Osteocyte (in vitro differentiated cells): ENCODE results near the gene CDC42EP1. TPM values are rescaled to one million over a fixed set of nuclear protein-coding genes. Genes with fewer than 3 reads are reported as not detected.
"Not testable (repeated sequence)": the region's sequence is repeated elsewhere in the genome, so short reads cannot be mapped to it uniquely, and the experiment has no call there.

Experiments used
- DNase-seq: peaks from one replicate; pipeline ENCODE4 v3.0.0; 2021; ENCODE audit warnings: mixed read lengths; ENCODE audit not compliant: unreplicated experiment; ENCODE audit errors: extremely low spot score
- H3K27ac Mint-ChIP-seq: one replicate; pipeline ENCODE4 v1.8.0; 2021; ENCODE audit warnings: mild to moderate bottlenecking, mixed read lengths; ENCODE audit not compliant: unreplicated experiment
- H3K27me3 Mint-ChIP-seq: one replicate; pipeline ENCODE4 v1.8.0; 2021; ENCODE audit warnings: mixed read lengths; ENCODE audit not compliant: unreplicated experiment
- H3K36me3 Mint-ChIP-seq: one replicate; pipeline ENCODE4 v1.8.0; 2021; ENCODE audit warnings: mixed read lengths; ENCODE audit not compliant: unreplicated experiment
- H3K4me1 Mint-ChIP-seq: one replicate; pipeline ENCODE4 v1.8.0; 2021; ENCODE audit warnings: mixed read lengths; ENCODE audit not compliant: unreplicated experiment
- H3K4me3 Mint-ChIP-seq: one replicate; pipeline ENCODE4 v1.8.0; 2021; ENCODE audit warnings: mild to moderate bottlenecking, moderate library complexity, mixed read lengths; ENCODE audit not compliant: unreplicated experiment
- H3K9me3 Mint-ChIP-seq: one replicate; pipeline ENCODE4 v1.8.0; 2021; ENCODE audit warnings: mixed read lengths; ENCODE audit not compliant: unreplicated experiment
- CTCF ChIP-seq: fragments of 200-600 bp; sonication (generic); IDR thresholded peaks from 2 replicates; pipeline ENCODE4 v1.5.0; 2021; ENCODE audit warnings: antibody characterized with exemption, mild to moderate bottlenecking, moderate library complexity
- total RNA-seq: library from RNA; stranded (reverse); gene quantifications from 2 replicates; pipeline ENCODE4 v1.2.1, GENCODE V29; 2021

CDC42EP1 gene
- total RNA-seq, 1 donor from 2014 or later, result 282 TPM

- Mint-ChIP-seq H3K27me3 (peaks cover 3% of the 10 kb centered on the region), H3K9me3 (no peaks in the 10 kb centered on the region), H3K36me3 (peaks cover 4% of the 10 kb centered on the region), H3K4me3 (no peak overlapping the region), H3K4me1 (peaks cover 8% of the 10 kb centered on the region), H3K27ac (no peak overlapping the region)
- no peak for TF ChIP-seq CTCF
- DNase-seq, result no peak
Observed at GRCh38 chr22:37578002-37578401, 17.7 kb downstream of the CDC42EP1 start.

- Mint-ChIP-seq H3K9me3 (no peaks in the 10 kb centered on the region), H3K27me3 (peaks cover 6% of the 10 kb centered on the region), H3K27ac (no peak overlapping the region), H3K4me3 (no peak overlapping the region), H3K4me1 (no peaks in the 10 kb centered on the region), H3K36me3 (peaks cover 4% of the 10 kb centered on the region)
- no peak for DNase-seq
- no peak for TF ChIP-seq CTCF
Observed at GRCh38 chr22:37581504-37581903, 21.2 kb downstream of the CDC42EP1 start.

- no peak for DNase-seq
- H3K27me3 Mint-ChIP-seq, result peaks cover 9% of the 10 kb centered on the region
- H3K4me3 Mint-ChIP-seq, result no peak overlapping the region
- H3K27ac Mint-ChIP-seq, result no peak overlapping the region
- no peaks in the 10 kb centered on the region for H3K9me3 Mint-ChIP-seq
- TF ChIP-seq CTCF, result no peak
- no peaks in the 10 kb centered on the region for H3K4me1 Mint-ChIP-seq
- H3K36me3 Mint-ChIP-seq, result peaks cover 3% of the 10 kb centered on the region
Observed at GRCh38 chr22:37582526-37582925, 22.2 kb downstream of the CDC42EP1 start.

GRCh38 chr22:37588546-37589215, 28.4 kb downstream of the CDC42EP1 start:
- no peak for DNase-seq
- peaks cover 13% of the 10 kb centered on the region for H3K4me1 Mint-ChIP-seq
- no peaks in the 10 kb centered on the region for H3K36me3 Mint-ChIP-seq
- H3K4me3 Mint-ChIP-seq, result no peak overlapping the region
- H3K27me3 Mint-ChIP-seq, result peaks cover 8% of the 10 kb centered on the region
- no peak for TF ChIP-seq CTCF
- no peak overlapping the region for H3K27ac Mint-ChIP-seq
- no peaks in the 10 kb centered on the region for H3K9me3 Mint-ChIP-seq

GRCh38 chr22:37589636-37590035, 29.4 kb downstream of the CDC42EP1 start:
- peaks cover 13% of the 10 kb centered on the region for H3K4me1 Mint-ChIP-seq
- peaks cover 8% of the 10 kb centered on the region for H3K27me3 Mint-ChIP-seq
- TF ChIP-seq CTCF, result no peak
- DNase-seq, result no peak
- no peaks in the 10 kb centered on the region for H3K36me3 Mint-ChIP-seq
- no peak overlapping the region for H3K27ac Mint-ChIP-seq
- H3K9me3 Mint-ChIP-seq, result no peaks in the 10 kb centered on the region
- no peak overlapping the region for H3K4me3 Mint-ChIP-seq

- H3K9me3 Mint-ChIP-seq, H3K27me3 Mint-ChIP-seq, H3K4me3 Mint-ChIP-seq, DNase-seq, H3K27ac Mint-ChIP-seq, H3K36me3 Mint-ChIP-seq: not testable (repeated sequence)
- peaks cover 13% of the 10 kb centered on the region for H3K4me1 Mint-ChIP-seq
Observed at GRCh38 chr22:37591081-37591480, 30.8 kb downstream of the CDC42EP1 start.
